GM13977 (cell line): Measurements from ENCODE around the gene MSLN.
A peak's percentile ranks its signal among the peaks of the same experiment; 100 is the strongest.

Experiments used
- DNase-seq: peaks from one replicate; pipeline ENCODE4 v3.0.0; 2012; ENCODE audit warnings: low spot score
- CTCF ChIP-seq: IDR thresholded peaks from 2 replicates; pipeline ENCODE4 v1.5.1; 2012; ENCODE audit warnings: mild to moderate bottlenecking, control low read depth; ENCODE audit not compliant: insufficient read depth; ENCODE audit errors: extremely low read depth, missing control alignments
- in situ Hi-C: fragments of 300-500 bp; cut with MboI; formaldehyde crosslinking; loops from one replicate; pipeline ENCODE4 v1.12.0; 2022; ENCODE audit warnings: low sequenced_read_pairs, low pct_unique_long_range_greater_than_20kb, mixed read lengths, inconsistent platforms; ENCODE audit not compliant: unreplicated experiment

MSLN gene

DNA sequence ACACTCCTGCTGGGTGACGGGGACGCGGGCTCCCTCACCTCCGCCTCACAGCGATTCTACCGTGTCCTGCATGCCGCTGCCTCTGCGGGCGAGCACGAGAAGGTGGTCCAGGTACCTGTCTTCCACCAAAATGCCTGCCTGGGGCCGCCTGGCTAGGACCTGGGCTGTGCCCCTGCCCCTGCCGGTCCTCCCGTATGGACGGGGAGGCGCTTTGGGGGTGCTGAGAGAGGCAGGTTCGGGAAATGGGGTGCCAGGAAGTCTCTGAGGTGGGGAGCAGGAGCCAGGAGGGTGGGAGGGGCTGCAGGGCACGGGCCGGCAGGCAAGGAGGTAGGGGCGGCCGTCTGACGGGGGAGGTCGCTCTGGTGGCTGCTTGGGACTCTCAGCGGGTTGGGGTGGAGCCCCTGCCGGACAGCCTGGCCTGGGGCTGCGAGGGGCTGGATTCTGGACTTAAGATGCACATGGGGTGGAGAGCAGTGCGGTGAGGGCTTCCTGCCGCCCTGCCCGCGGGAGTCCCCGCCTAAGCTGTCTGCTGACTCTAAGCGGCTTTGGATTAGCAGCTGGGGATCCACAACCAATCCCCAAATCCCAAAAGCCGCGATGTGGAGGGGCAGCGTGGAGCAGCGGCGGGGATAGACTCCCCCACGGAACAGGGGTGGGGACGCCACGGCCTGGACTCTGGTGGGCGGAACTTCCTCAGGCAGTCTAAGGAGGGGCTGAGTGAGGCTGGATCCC, 33.7 kb downstream of the MSLN start:
- DNase-seq, result no peak
- TF ChIP-seq CTCF, result no peak
- in situ Hi-C loops, result no loop called here

DNA sequence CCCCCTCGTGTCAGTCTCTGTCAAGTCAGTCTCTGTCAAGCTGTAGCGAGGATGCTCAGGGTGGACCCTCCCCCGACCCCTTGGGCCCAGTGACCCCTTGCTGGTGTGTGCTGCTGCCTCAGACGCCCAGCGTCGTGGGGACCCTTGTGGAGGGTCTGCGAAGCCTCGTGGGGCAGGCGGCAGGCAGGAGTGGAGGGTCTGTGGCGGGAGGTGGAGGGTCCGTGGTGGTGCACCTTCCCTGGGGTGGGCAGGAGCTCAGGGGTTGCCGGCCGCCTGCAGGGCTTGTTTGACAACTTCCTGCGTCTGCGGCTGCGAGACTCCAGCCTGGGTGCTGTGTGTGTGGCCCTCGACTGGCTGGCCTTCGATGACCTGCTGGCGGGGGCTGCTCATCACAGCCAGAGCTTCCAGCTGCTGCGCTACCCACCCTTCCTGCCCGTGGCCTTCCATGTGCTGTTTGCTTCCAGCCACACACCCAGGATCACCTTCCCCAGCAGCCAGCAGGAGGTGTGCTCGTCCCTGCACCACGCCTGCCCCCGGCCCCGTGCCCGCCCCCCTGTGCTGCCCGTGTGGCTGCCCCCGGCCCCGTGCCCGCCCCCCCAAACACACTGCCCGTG, 34.4 kb downstream of the MSLN start:
- in situ Hi-C loops, result no loop called here

DNA sequence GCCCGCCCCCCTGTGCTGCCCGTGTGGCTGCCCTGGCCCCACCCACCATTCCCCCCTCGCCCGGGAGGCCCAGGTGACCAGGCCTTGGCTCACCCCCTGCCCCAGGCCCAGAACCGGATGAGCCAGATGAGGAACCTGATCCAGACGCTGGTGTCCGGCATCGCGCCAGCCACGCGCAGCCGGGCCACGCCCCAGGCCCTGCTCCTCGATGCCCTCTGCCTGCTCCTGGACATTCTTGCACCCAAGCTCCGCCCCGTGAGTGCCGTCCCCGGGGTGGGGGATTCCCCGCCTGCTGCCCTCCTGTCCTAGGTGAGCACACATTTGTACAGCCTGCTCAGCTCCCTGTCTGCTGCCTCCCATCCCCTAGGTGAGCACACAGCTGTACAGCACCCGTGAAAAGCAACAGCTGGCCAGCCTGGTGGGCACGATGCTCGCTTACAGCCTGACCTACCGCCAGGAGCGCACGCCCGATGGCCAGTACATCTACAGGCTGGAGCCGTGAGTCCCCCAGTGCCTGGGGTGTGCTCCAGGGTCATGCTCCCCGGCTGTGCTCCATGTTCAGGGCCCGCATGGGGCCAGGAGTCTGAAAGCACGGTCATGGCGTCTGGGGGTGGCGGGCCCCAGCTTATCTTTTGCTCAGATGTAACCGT, 35.2 kb downstream of the MSLN start:
- DNase-seq, result no peak
- TF ChIP-seq CTCF, result no peak
- in situ Hi-C loops, result no loop called here

More for the DNA sequence above, 34.4 kb downstream of the MSLN start:
- TF ChIP-seq CTCF, result no peak
- DNase-seq, result no peak

GRCh38 chr16:796296-797119, 36.0 kb downstream of the MSLN start:
- no peak for DNase-seq
- TF ChIP-seq CTCF, result no peak
- in situ Hi-C loops, result no loop called here

DNA sequence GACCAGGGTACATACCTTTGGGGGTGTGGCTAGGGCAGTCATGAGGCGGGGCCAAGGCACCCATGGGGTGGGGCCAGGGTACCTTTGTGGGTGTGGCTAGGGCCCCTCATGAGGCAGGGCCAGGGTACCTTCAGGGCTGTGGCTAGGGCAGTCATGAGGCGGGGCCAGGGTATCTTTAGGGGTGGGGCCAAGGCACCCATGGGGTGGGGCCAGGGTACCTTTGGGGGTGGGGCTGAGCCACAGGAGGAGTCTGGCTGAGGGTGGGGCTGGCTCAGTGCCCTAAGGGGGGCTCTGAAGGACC, 36.5 kb downstream of the MSLN start:
- no peak for TF ChIP-seq CTCF
- in situ Hi-C loops, result no loop called here
- DNase-seq, result peak; percentile 66

DNA sequence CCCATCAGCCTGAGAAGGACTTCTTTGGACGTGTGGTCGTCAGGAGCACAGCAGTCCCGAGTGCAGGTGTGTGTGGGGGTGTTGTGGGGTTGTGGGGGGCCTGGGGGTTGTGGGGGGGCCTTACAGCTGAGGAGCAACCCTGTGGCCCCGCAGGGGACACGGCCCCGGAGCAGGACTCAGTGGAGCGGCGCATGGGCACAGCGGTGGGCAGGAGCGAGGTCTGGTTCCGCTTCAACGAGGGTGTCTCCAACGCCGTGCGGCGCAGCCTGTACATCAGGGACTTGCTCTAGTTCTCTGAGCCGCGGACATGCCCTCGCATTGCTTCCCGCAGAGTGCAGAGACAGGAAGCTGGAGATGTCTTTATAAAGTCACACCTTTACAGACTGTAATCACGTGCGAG, 37.2 kb downstream of the MSLN start:
- DNase-seq, result no peak
- in situ Hi-C loops, result no loop called here
- TF ChIP-seq CTCF, result no peak
